Epidermal melanocyte (primary cell): ENCODE data around the gene FSHB.
"Not testable (repeated sequence)": the region's sequence is repeated elsewhere in the genome, so short reads cannot be mapped to it uniquely, and the experiment has no call there.

ENCODE experiments used
- DNase-seq: peaks from one replicate; pipeline ENCODE4 v3.0.0; 2011; ENCODE audit warnings: low spot score; ENCODE audit not compliant: insufficient read length

The FSHB gene

DNA sequence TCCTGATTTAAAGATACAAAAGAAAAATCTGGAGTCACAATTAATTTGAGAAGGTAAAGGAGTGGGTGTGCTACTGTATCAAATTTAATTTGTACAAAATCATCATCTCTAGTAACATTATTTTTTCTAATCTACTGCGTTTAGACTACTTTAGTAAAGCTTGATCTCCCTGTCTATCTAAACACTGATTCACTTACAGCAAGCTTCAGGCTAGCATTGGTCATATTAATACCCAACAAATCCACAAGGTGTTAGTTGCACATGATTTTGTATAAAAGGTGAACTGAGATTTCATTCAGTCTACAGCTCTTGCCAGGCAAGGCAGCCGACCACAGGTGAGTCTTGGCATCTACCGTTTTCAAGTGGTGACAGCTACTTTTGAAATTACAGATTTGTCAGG is at the start of gene FSHB:
Gene FSHB, plus strand, starts transcription at position 301 of the 400 bp plus-strand sequence. CDS start 889 bp downstream, outside the sequence.
- DNase-seq: no peak

DNA sequence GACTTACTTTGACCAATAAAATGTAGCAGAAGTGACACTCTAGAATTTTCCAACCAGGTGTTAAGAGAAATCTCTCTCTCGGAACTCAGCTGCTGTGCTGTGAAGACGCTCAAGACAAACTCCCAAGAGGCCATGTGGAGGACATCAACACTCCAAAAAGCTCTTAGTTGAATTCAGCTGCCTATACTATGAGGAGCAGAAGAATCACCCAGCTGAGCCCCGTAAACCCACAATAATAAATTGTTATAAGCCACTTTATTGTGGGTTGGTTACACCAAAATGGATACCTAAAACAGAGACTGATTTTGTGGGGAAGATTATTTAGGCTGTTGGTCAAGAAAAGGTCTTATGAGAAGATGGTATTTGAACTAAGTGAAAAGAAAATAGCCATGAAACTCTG is 44.1 kb upstream of the FSHB start:
- no peak for DNase-seq

GRCh38 chr11:30192620-30193019 is 38.2 kb upstream of the FSHB start:
- no peak for DNase-seq

- peak; percentile 30 for DNase-seq
These were observed 34.2 kb upstream of the FSHB start for GRCh38 chr11:30196400-30197206.

DNA sequence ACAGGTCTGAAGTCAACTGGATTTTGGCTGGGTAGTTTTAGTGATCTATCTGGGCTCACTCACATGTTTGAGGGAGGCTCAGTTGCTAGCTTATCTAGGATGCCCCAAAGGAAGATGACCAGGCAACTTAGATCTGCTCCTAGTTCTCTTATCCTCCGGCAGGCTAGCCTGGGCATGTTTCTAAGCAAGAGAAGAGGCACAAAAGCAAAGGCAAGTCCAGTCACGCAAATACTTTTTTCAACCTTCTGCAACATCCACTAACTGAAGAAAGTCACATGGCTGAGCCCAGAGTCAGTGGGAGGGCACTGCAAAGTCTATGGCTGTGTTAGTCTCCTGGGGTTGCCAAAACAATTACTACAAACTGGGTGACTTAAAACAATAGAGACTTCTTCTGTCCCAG is 32.9 kb upstream of the FSHB start:
- no peak for DNase-seq

DNA sequence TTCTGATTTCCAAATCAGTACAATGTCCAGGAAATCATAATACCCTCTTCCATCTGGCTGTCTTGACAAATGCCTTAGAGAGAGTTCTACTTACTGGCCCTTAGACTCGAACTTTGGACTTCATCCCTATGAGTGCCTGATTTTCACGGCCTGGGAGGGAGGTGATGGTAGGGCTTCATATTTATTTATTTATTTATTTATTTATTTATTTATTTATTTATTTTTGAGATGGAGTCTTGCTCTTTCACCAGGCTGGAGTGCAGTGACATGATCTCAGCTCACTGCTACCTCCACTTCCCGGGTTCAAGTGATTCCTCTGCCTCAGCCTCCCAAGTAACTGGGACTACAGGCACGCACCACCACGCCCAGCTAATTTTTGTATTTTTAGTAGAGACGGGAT is 27.8 kb upstream of the FSHB start:
- DNase-seq: not testable (repeated sequence)

- no peak for DNase-seq
These were observed 27.0 kb upstream of the FSHB start for GRCh38 chr11:30203850-30204249.

GRCh38 chr11:30206249-30206996 is 24.4 kb upstream of the FSHB start:
- DNase-seq: no peak

GRCh38 chr11:30210357-30210756 is 20.5 kb upstream of the FSHB start:
- no peak for DNase-seq

GRCh38 chr11:30216534-30216933 is 14.3 kb upstream of the FSHB start:
- DNase-seq: no peak

- no peak for DNase-seq
These were observed 12.5 kb upstream of the FSHB start for GRCh38 chr11:30218278-30218677.

GRCh38 chr11:30225642-30226041 is 5.2 kb upstream of the FSHB start:
- DNase-seq: no peak

DNA sequence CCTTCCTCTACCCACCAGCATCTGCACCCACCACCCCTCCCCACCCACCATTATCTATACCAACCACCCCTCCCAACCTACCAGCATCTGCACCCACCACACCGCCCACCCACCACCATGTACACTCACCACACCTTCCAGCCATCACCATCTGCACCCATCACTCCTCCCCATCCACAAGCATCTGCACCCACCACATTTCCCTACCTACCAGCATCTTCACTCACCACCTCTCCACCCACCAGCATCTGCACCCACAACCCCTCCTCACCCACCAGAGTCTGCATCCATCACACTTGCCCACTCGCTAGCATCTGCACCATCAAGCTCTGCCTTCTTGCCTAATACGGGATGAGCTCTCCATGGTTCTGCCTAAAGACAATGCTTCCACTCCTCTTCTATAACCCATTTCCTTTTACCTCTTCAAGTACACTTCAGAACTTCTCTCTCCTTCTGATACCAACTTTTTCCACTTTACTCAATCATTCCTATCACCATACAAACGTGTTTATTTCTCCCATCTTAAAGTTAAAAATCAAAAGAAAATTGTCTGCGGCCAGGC is 2.4 kb upstream of the FSHB start:
- DNase-seq: no peak

DNA sequence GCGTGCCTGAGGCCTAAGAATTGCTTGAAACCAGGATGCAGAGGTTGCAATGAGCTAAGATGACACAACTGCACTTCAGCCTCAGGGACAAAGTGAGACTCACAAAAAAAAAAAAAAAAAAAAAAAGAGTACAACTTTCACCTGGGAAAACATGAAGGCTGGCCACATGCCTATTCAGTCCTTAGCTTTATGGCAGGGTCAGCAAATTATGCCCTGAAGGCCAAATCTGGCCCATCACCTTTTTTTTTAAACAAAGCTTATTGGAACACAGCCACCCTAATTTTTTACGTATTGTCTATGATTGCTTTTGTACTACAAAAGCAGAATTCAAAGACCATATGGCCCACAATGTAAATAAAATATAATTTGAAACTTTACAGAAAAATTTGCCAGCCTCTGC is 8.2 kb downstream of the FSHB start:
- no peak for DNase-seq

- no peak for DNase-seq
These were observed 13.5 kb downstream of the FSHB start for GRCh38 chr11:30244265-30244664.

DNA sequence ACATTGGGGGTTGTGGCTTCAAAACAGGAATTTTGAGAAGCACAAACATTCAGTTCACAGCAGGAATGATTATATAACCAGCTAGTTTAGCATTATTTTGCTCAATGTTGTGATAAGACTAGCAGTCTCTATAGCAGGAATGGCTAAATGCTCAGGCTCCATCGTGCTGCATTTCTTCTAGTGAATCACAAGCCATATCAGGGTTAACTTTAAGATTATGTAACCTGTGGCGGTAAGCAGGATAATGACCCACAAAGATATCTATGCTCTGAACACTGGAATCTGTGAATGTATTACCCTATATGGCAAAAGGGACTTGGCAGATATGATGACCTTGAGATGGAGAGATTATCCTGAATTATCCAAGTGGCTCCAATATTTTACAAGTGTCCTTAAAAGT is 14.8 kb downstream of the FSHB start:
- DNase-seq: no peak

- no peak for DNase-seq
These were observed 23.8 kb downstream of the FSHB start for GRCh38 chr11:30254307-30255298.

DNA sequence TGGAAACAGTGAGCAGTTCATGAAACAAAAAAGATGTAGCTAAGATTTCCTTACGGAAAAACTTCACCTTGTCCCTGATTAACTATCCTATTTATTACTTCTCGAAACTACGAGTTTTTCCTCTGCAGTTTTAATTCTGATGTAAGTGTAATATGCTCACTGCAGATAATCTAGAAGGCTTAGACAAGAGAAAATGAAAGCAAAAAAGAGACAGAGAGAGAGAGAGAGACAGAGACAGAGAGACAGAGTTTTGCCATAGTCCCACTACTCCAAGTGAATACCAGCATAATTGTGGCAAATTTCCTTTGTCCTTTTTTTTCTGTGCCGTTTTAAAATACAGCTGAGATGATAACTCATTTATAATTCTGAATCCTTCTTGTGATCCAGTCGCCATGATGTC is 24.8 kb downstream of the FSHB start:
- no peak for DNase-seq

DNA sequence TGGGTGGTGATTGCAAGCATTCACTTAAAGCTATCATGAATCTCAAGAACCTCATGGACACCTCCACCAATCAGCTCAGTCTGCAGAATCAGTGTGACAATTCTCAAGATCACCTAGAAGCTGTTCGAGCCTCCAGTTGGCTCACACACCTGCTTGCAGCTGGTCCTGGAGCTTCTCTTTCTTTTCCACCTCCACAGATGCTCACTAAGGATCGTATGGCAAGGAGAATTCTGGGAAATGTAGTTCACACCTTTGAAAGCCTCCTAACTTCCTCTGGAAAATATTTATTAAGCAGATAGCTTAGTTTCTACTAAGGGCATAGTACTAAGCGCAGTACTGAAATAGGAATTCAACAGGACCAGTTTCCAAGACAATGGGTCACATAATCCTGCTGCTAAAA is 26.2 kb downstream of the FSHB start:
- DNase-seq: no peak

DNA sequence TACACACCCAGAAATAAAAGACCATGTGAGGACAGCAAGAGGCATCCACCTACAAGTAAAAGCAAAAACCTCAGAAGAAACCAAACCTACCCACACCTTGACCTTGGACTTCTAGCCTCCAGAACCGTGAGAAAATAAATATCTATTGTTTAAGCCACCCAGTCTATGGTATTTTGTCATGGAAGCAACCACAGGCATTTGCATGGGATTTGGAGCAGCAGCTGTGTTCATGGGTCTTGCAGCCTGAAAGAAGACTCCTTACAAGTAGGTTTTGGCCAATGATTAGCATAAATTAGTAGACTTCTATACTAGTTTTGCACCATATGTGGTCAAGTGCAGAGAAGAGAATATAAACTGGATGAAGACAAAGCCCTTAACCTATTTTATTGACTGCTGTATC is 27.9 kb downstream of the FSHB start:
- no peak for DNase-seq

GRCh38 chr11:30260813-30261212 is 30.0 kb downstream of the FSHB start:
- DNase-seq: no peak
